CD4-positive, alpha-beta T cell treated with Interleukin-17A for 1 hour (primary cell): Measurements from ENCODE around the gene GOLM1.
A peak's percentile ranks its signal among the peaks of the same experiment; 100 is the strongest.
"Not testable (repeated sequence)": the region's sequence is repeated elsewhere in the genome, so short reads cannot be mapped to it uniquely, and the experiment has no call there.

Source experiments
- DNase-seq: peaks from one replicate; pipeline ENCODE4 v3.0.0-alpha.2; 2020

GOLM1 gene

DNA sequence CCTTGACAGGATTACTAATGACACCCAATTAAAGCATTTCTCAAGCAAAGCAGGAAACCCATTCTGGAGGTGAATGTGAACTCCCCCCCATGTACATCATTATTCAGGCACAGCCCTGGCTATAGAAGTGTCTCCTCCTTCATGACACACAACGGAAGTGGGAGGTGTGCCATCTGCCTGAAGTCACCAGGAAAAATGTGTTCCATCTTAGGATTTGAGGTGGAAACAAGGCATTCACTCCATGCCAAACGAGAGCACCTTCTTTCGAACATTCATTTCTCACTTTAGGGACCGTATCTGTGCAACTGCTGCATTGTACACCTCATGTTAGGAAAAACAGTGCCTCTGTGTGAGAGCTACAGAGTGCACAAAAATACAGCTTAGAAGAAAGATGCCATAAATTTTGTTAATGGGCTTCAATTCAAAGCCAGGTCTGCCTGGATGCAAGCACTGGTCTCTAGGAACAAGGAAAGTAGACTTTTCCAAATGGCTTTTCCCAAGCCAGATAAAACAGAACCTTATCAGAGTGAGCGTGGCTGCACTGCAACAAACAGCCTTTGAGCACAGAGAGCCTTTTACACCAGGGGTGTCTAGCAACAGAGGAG, 19.4 kb downstream of the GOLM1 start:
- DNase-seq = no peak

DNA sequence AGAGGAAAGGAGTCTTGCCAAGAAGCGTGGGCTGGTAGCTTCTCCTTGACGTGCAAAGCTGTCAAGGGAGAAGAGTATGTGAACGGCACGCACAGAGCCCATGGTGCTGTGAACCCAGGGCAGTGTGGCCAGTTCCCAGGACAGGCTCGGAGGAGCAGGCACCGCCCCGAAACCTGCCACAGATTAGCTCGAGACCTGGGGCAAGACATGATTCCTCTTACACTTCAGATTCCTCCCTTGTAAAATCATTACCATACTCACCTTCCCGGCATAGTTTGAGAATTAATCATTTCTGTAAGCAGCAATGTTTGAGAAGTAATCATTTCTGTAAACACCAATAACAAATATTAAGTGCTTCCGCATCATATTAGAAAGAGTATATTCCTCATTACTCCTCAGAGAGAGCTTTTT, 19.9 kb downstream of the GOLM1 start:
- DNase-seq = no peak

DNA sequence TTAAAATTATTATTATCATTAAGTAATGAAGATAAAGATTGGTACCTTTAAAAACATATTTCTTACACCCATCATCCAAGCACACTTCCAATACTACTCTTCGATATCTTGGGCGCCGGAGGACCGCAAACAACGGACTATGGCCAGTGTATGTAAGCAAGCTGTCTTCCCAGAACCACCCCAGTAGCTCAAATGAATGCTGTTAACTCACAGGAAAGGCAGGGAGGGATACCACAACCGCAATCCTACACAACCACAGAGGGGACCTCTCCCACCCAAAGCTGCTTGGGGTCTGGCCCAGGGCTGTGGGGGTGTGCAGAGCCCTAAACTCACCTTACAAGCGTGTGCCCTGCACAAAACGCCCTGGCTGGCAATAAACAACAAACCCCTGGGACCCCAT, 20.6 kb downstream of the GOLM1 start:
- DNase-seq = no peak

DNA sequence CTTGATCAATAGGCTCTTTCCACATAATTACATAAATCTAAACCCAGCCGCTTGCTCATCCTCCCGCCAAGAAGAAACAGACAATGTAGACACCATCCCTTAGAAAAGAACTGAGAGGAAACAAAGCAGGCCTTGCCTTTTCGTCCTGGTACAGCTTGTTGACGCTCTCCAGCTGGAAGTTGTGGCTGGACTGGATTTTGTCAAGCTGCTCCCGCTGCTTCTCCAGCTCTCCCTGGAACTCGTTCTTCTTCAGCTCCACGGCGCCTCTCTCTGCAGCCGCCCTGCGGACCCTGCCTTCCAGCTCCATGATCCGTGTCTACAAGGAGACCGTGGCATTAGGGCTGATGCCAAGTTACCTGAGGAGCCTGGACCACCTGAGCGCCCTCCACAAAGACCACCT, 22.1 kb downstream of the GOLM1 start:
- DNase-seq = no peak

DNA sequence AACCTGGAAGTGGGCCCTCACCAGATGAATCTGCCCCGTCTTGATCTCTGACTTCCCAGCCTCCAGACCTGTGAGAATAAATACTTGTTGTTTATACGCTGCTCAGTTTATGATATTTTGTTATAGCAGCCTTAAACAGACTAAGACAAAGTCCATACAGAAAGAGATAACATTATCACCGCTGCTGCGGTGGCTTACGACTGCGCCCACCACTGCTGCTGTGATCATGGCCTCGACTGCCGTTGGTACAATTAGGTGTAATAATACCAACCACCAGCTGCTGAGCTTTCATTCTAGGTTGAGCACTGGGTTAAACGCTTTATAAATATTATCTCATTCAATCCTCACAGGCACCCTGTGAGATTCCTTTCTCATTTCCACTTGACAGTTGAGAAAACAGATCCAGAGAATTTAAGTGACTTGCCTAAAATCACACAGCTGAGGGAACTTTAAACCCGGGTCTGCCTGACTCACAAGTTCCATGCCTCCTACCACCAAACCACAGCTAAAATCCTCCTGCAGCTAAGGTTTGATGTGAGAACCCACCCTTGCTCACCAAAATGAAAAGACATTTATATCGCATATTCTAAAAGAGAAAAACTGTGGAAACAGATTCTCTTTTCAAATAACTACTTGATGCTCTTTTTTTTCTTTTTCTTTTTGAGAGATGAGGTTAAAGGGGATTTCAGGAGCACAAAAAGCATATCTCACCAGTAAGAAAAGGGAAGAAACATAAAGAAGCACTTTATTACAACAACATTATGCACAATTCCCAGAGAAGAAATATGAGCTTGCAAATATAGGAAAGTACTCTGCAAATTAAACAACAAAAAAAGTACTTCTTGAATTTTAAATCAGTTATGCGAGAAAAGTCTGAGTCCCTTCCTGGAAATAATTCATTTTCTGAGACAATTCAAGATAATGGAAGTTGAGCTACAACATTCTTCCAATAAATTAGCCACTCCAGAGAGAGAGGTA, 23.9 kb downstream of the GOLM1 start:
- DNase-seq = no peak

DNA sequence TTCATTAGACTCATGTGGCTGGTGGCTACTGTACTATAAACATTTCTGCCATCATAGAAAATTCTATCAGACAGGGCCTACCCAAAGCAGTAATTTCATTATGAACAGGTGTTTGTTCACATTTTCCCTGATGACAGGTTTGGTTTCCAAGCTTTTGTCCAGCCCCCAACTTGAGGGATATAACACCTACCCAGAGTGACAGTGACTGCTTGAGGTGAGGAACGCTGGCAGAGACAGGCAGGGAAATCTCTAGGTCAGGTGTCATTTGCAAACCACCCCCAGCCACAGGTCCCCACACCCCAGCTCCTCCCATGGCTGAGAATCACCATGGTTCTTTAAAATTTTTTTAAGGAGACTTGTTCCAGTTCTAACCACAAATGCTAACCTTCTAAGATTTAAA, 25.5 kb downstream of the GOLM1 start:
- no peak for DNase-seq

DNA sequence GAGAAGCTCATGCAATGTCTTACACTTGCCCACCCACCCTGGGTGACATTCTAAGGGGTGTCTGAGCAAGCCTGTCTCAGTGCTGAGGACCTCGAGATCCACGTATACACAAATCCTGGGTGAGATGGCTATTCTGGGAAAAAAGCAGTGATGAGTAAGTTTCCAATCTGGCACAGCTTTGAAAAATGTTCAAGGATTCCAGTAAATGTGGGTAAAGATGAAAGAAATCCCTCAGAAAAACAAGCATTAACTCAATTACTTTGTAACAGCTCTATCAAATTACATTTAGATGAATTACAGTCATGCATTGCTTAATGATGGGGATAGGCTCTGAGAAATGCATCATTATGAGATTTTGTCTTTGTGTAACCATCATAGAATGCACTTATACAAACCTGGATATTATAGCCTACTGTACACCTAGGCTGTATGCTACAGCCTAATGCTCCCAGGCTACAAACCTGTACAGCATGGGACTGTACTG, 26.9 kb downstream of the GOLM1 start:
- no peak for DNase-seq

DNA sequence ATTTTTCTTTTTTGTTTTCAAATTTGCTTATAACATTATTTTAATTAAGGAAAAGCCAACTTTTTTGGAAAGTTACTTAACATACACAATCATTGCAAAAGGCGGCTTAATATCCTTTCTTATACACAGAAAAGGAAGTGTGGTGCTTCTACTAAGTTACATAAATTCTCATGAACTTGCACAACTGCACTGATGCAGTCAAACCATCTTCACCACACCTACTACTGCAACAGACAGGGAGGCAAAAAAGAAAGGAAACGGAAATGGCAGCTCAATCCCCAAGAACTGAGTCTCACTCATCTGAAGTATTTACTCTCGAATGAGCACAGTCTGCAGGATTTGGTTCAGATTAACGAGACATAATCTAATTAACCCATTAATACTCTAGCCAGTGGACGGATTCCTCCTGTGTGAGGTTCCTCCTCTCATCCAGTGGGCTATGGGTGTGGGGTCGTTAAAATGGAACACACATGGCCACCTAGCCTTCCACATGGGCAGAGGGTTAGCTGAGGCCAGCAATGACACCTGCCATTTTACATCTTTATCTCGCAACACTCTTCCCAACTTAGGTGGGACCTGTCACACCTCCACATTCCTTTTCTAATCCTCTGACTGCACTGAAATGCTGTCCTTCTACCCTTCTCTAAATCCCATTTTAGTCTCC, 30.0 kb downstream of the GOLM1 start:
- no peak for DNase-seq

DNA sequence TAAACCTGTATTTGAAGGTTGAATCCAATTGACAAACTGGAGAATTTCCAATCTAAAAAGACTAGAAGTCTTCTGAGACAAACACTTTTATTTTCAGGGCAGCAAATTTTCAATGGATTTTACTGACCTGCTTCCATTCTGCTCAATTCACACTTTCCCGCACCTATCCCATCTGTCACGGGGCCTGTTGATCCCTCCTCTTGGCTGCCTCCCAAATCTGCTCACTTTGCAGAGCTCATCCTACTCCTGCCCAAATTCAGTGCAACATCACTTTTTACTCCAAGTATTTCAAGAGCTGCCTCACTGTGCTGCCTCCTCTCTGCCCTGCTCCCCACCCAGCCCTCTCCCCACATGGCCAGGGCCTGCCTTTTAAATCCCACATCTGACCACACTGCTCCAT, 35.1 kb downstream of the GOLM1 start:
- no peak for DNase-seq

DNA sequence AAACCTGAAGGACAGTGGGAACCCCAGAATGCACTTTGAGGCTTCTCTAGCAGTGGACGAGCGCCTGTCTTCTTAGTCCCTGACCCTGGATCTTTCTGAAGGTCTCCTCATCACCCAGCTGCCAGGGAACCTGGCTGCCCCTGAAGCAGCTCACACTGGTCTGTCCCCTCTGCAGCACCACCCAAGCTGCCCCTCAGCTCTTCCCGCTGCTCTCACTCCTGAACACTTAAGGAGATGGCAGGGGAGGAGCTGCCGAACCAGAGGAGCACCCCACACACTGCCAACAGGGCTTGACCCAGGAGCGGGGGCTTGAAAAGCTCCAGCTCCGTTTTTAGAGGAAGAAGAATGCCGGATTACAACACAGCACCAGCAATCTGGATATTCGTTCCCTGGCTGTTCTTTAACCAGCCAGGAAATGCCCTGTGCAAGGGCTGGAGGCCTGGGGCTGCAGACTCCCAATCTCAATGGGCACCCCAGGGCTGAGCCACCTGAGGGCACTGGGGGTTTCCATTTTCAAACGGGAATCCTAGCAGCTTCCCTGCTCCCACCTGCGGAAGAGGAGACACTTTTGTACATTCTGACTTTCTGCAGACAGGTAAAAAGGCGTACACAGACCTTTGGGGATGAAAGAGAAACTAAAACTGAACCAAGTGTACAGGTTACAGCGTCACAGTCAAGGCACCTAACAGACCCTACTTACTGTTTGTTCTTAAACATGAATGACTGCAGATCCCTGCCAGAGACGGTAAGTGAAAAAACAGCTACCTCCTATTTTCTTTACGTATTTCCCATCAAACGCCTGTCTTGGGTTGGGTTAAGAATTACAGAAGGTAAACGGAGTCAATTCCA, 36.3 kb downstream of the GOLM1 start:
- DNase-seq = no peak

DNA sequence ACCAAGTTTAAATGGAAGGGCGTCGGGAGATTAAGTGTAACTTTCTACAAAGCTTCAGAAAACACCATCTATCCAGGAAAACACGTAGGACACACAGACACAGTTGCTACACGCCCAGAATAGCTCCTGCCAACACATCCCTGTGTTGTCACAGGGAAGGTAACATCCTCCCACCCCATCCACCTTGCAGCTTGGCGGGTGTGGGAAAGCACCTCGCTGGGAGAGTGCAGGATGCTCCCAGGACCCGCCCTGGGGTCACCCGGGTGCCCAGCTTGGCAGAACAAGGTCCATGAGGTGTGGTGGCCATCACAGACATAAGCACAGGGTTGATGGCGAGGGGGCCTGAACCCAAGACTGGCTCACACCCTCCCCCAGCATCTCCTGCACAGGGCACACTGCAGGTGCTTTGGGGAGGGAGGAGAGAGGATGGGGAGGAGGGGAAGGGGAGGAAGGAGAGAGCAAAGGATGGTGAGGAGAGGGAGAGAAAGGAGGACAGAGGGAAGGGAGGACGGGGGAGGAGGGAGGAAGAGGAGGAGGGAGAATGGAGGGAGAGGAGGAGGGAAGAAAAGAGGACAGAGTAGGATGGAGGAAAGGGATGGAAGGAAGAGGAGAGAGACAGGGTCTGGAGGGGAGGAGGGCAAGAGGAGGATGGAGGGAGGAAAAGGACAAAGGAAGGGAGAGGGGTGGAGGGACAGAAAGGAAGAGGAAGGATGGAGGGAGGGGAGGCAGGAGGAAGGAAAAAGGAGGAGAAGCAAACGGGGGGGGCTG, 37.2 kb downstream of the GOLM1 start:
- DNase-seq = no peak

DNA sequence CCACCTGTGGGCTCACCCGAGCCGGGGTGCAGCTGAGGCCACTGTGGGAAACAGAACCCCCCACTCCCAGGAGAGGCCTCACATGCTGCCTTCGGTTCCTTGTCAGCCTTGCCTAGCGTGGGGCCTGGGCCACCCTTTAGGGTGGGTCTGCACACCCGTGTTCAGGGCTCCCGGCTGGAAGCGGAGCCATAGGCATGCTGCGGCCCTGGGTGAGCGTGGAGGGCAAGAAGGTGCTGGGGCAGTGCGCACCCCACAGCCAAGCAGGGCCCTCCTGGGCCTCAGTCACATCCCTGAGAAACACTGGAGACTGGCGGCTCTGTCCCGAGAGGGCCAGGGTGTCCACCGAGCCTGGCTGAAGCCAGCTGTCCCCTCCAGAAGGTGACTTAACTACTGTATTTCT, 41.9 kb downstream of the GOLM1 start:
- no peak for DNase-seq

DNA sequence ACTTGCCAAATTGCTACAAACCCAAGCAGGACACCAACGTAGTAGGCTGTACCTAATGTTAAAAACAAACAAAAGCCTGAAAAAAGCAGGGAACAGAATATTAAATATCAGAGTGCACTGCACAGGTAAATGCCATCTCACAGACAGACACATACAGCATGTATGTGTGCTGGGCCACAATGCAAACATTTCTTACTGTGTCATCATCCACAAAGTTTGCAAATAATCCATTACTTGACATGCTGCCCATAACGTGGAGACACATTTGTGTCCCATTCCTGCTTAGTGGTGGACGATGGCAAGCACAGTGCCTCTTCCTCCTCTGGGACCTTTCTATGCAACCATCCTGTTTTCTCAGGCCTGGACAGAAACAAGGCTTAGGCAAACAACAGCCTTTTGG, 44.7 kb downstream of the GOLM1 start:
- no peak for DNase-seq

DNA sequence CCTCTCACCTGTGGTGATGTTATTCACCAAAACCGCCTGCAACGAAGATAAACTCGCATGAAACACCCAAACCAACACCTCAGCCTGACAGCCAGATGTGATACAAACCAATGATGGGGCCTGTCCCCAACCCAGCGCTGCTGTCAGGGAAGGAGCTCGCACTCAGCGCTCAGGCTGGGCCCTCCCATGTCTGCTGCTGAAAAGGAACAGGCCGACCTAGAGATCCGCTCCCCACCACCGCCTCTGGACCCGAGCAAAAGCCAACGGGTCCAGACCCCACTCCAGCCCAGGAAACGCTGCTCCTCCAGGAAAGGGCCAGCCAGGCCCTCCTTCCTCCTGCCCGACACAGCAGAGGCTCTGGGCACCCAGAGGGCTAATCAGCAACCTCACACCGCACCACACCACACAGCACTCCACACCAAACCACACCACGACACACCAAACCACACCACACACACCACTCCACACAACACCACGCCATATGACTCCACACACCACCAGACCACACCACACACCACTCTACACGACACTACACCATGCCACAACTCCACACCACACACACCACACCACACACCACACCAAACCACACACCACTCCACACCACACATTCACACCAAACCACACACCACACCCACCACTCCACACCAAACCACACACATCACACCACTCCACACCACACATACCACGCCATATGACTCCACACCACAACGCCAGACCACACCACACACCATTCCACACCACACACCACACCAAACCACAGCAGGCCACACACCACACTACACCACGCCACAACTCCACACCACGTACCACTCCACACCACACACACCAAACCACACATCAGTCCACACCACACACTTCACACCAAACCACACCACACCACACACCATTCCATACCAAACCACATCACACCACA, 46.5 kb downstream of the GOLM1 start:
- peak; percentile 11 for DNase-seq

DNA sequence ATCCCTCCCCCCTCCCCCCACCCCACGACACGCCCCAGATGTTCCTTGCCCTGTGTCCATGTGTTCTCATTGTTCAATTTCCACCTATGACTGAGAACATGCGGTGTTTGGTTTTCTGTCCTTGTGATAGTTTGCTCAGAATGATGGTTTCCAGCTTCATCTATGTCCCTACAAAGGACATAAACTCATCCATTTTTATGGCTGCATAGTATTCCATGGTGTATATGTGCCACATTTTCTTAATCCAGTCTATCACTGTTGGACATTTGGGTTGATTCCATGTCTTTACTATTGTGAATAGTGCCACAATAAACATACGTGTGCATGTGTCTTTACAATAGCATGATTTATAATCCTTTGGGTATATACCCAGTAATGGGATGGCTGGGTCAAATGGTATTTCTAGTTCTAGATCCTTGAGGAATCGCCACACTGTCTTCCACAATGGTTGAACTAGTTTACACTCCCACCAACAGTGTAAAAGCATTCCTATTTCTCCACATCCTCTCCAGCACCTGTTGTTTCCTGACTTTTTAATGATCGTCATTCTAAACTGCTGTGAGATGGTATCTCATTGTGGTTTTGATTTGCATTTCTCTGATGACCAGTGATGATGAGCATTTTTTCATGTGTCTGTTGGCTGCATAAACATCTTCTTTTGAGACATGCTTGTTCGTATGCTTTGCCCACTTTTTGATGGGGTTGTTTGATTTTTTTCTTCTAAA, 51.2 kb downstream of the GOLM1 start:
- DNase-seq = not testable (repeated sequence)

DNA sequence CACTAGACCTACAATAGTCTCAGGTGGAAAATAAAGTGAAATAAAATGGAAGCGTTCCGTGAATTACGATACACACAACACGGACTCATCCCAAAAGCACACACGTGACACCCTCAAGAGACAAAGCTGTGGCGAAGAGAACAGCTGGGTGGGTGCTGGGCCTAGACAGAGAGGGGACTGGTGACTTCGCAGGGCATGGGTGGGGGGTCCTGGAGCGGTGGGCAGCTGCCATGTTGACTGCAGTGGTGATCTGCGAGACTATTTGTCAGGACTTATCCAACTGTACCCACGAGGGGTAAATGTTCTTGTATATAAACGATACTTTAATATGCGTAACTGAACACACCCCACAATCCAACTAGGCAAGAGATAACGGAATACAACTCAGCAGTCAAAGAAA, 52.0 kb downstream of the GOLM1 start:
- DNase-seq = no peak

DNA sequence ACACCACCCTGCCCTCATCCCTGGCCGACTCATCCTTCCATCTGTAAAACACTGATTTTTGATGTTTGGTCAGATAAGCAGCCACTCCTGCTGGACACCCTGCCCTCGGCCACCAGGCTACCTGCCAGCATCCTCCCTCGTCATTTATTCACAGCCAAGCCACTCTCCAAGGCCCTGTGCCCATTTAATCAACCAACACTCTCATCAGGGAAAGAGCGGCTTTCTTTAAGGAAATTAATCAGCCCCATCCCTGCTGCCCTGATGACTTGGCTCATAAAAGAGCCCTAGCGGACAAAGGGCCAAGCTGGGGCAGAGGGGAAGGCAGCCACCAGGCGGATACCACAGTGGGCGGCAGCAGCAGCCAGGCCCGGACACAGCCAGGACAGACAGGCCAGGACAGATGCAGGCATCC, 52.4 kb downstream of the GOLM1 start:
- no peak for DNase-seq

DNA sequence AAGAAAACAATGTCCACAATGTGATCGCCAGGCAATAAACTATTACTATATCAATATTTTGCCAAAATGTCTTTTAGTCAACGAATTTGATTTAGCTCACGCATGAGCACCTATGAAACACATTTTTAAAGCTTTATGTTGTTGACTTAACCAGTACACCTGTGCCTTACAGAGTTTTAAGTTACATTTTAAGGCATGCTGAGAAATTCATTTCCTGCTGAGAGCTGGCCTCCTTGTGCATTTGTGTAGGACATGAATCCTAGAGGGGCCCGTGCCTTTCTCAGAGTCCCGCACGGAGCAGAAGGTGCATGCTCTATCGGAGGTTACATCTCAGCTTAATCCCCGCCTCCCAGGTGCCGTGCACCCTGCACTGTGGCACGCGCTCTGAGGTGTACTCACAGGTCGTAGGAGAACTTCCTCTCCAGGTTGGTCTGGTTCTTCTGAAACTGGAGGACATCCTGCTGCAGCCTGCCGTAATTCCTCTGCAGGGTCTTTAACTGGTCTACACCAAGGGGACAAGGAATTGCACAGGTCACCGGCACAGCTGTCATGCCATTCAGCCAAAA, 53.2 kb downstream of the GOLM1 start:
- DNase-seq = no peak

DNA sequence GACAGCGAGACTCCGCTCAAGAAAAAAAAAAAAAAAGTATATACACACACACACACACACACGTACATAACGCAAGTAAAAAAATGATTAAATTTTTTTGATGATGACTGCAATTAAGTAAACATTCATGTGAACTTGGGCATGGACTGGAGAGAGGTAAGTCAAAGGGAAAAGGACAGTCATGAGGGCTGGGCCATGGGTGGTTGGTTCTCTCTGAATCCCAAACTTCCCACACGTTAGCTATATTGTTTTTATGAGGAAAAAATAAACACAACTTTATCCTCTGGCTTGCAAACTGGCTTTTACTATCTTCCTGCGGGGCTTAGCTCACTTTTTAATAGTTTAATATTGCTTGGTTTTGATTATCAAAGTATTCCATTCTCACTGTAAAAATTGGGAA, 53.7 kb downstream of the GOLM1 start:
- no peak for DNase-seq

DNA sequence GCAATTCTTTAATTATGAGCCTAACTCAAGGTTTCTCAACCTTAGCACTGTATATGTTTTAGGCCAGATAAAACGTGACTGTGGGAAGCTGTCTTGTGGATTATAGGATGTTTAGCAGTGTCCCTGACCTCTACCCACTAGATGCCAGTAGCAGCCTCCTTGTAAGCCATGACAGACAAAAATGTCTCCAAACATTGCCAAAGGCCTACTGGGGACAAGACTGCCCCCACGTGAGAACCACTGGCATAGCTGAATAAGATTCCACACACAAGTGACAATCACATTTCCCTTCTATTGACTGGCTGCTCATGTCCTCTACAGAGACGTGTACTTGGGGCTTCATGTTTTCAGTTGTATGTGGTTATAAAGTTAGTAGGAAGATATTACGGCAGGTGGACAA, 55.4 kb downstream of the GOLM1 start:
- DNase-seq = no peak
